Measurements from ENCODE around the gene TSPOAP1. TPM values are rescaled to one million over a fixed set of nuclear protein-coding genes. Genes with fewer than 3 reads are reported as not detected.

Gene TSPOAP1
- total and polyA plus RNA-seq, 10 of the 15 experiments (the other 5 are each of a cell fraction or from before 2014, with no cell fraction given), result 0.58 to 16.4 (median 4.2) TPM; not detected in 1

GRCh38 chr17:58332778-58333735 is 4.5 kb upstream of the TSPOAP1 start (continued):
- TF ChIP-seq CTCF (IDR thresholded peaks at IDR 0.05 in 2 of 3, conservative IDR thresholded peaks at IDR 0.05 in 1 of 3; ENCODE audit: control insufficient read depth in 2 of 3, extremely low read depth in 1 of 3, insufficient read depth in 1 of 3, low read depth in 3 of 3, low read length in 3 of 3) (no peak), NRF1 (conservative IDR thresholded peaks at IDR 0.05; ENCODE audit: low read depth, low read length) (no peak), NKRF (conservative IDR thresholded peaks at IDR 0.05) (peak; percentile 79; the same call in 1 of the 2 replicates), POU2F2 (IDR thresholded peaks at IDR 0.05; ENCODE audit: borderline replicate concordance, low read depth, low read length) (no peak), ZNF622 (IDR thresholded peaks at IDR 0.05) (no peak), EGR1 (IDR thresholded peaks at IDR 0.05; ENCODE audit: borderline replicate concordance in 1 of 2, low read depth in 2 of 2, low read length in 2 of 2) (peak in 1 of 2 experiments; percentile 89; a peak in 2 of 3 replicates), MEF2A (IDR thresholded peaks at IDR 0.05; ENCODE audit: insufficient read depth, low read depth, low read length) (no peak), MTA2 (IDR thresholded peaks at IDR 0.05; ENCODE audit: low read depth) (peak; percentile 33; the same call in 1 of the 2 replicates), ATF7 (IDR thresholded peaks at IDR 0.05; ENCODE audit: low read depth) (no peak; the same call in 1 of the 2 replicates), SUPT20H (IDR thresholded peaks at IDR 0.05; ENCODE audit: borderline replicate concordance, control insufficient read depth, low read depth, low read length) (no peak), SUZ12 (IDR thresholded peaks at IDR 0.05; ENCODE audit: unreplicated experiment) (no peak), CHD2 (IDR thresholded peaks at IDR 0.05; ENCODE audit: borderline replicate concordance, low read depth, low read length) (peak; percentile 50), STAT3 (IDR thresholded peaks at IDR 0.05; ENCODE audit: low read depth, low read length) (no peak), TCF3 (IDR thresholded peaks at IDR 0.05; ENCODE audit: borderline replicate concordance, insufficient read depth, low read depth, low read length) (peak; percentile 57; the same call in 1 of the 2 replicates), TCF12 (IDR thresholded peaks at IDR 0.05; ENCODE audit: low read depth, low read length) (no peak), POLR2A (IDR thresholded peaks at IDR 0.05; ENCODE audit: low read depth, low read length) (no peak), SRF (IDR thresholded peaks at IDR 0.05; ENCODE audit: low read depth in 2 of 2, low read length in 2 of 2) (no peak), BCL11A (IDR thresholded peaks at IDR 0.05; ENCODE audit: low read depth, low read length) (no peak), TCF7 (IDR thresholded peaks at IDR 0.05; ENCODE audit: borderline replicate concordance) (no peak), PRDM15 (CRISPR knock-in tag; IDR thresholded peaks at IDR 0.05) (no peak)

All from GM12878 (cell line).